ES-I3 (cell line): Measurements from ENCODE around the gene KCNJ5.

Source experiments
- H3K36me3 ChIP-seq: 2 replicates; pipeline ENCODE4 v1.6.1; 2013; ENCODE audit warnings: mild to moderate bottlenecking, low read length, control low read depth, moderate library complexity; ENCODE audit not compliant: insufficient read depth
- H3K4me1 ChIP-seq: 2 replicates; pipeline ENCODE4 v1.6.1; 2013; ENCODE audit warnings: mild to moderate bottlenecking, control low read depth, low read length; ENCODE audit not compliant: insufficient read depth
- H3K9ac ChIP-seq: 2 replicates; pipeline ENCODE4 v1.6.1; 2013; ENCODE audit warnings: low read depth, mild to moderate bottlenecking, low read length, moderate library complexity
- H3K9me3 ChIP-seq: 2 replicates; pipeline ENCODE4 v1.6.1; 2013; ENCODE audit warnings: mild to moderate bottlenecking, low read length, moderate library complexity; ENCODE audit not compliant: control insufficient read depth, insufficient read depth

Gene KCNJ5

GRCh38 chr11:128862406-128862805, 28.8 kb upstream of the KCNJ5 start:
- Histone ChIP-seq H3K9ac (no peak overlapping the region), H3K9me3 (no peaks in the 10 kb centered on the region), H3K36me3 (no peaks in the 10 kb centered on the region), H3K4me1 (peaks cover 13% of the 10 kb centered on the region)

GRCh38 chr11:128862908-128863660, 28.1 kb upstream of the KCNJ5 start:
- no peak overlapping the region for H3K9ac ChIP-seq
- H3K4me1 ChIP-seq = peaks cover 13% of the 10 kb centered on the region
- no peaks in the 10 kb centered on the region for H3K9me3 ChIP-seq
- H3K36me3 ChIP-seq = no peaks in the 10 kb centered on the region

- no peaks in the 10 kb centered on the region for H3K9me3 ChIP-seq
- H3K36me3 ChIP-seq = no peaks in the 10 kb centered on the region
- H3K4me1 ChIP-seq = peaks cover 14% of the 10 kb centered on the region
- H3K9ac ChIP-seq = no peak overlapping the region
These were observed 25.7 kb upstream of the KCNJ5 start for GRCh38 chr11:128865490-128865889.

GRCh38 chr11:128867277-128867676, 23.9 kb upstream of the KCNJ5 start, which contains the start of gene KCNJ1:
Gene KCNJ1, minus strand, starts transcription at chr11:128867296. Its CDS starts 27,053 bp downstream, at chr11:128840243.
- peaks cover 28% of the 10 kb centered on the region for H3K4me1 ChIP-seq
- no peaks in the 10 kb centered on the region for H3K36me3 ChIP-seq
- H3K9ac ChIP-seq = no peak within 1 kb of the TSS
- no peaks in the 10 kb centered on the region for H3K9me3 ChIP-seq

GRCh38 chr11:128868841-128869671, 22.1 kb upstream of the KCNJ5 start:
- Histone ChIP-seq H3K9me3 (no peaks in the 10 kb centered on the region), H3K4me1 (peaks cover 20% of the 10 kb centered on the region), H3K36me3 (no peaks in the 10 kb centered on the region), H3K9ac (no peak overlapping the region)

- H3K9ac ChIP-seq = no peak overlapping the region
These were observed 20.0 kb upstream of the KCNJ5 start for GRCh38 chr11:128871168-128871610.

GRCh38 chr11:128872094-128872493, 19.1 kb upstream of the KCNJ5 start:
- no peak overlapping the region for H3K9ac ChIP-seq
- no peaks in the 10 kb centered on the region for H3K36me3 ChIP-seq
- peaks cover 20% of the 10 kb centered on the region for H3K4me1 ChIP-seq
- no peaks in the 10 kb centered on the region for H3K9me3 ChIP-seq

More at GRCh38 chr11:128871168-128871610, 20.0 kb upstream of the KCNJ5 start:
- Histone ChIP-seq H3K36me3 (no peaks in the 10 kb centered on the region), H3K4me1 (peaks cover 20% of the 10 kb centered on the region), H3K9me3 (no peaks in the 10 kb centered on the region)

- H3K36me3 ChIP-seq = no peaks in the 10 kb centered on the region
- H3K4me1 ChIP-seq = peaks cover 20% of the 10 kb centered on the region
- H3K9ac ChIP-seq = no peak overlapping the region
- no peaks in the 10 kb centered on the region for H3K9me3 ChIP-seq
These were observed 18.6 kb upstream of the KCNJ5 start for GRCh38 chr11:128872594-128872993.

- Histone ChIP-seq H3K36me3 (no peaks in the 10 kb centered on the region), H3K9me3 (no peaks in the 10 kb centered on the region), H3K4me1 (peaks cover 20% of the 10 kb centered on the region), H3K9ac (no peak overlapping the region)
These were observed 16.7 kb upstream of the KCNJ5 start for GRCh38 chr11:128874427-128874826.

- peaks cover 16% of the 10 kb centered on the region for H3K4me1 ChIP-seq
- no peak overlapping the region for H3K9ac ChIP-seq
- H3K9me3 ChIP-seq = no peaks in the 10 kb centered on the region
- no peaks in the 10 kb centered on the region for H3K36me3 ChIP-seq
These were observed 15.0 kb upstream of the KCNJ5 start for GRCh38 chr11:128876133-128876650.

- no peaks in the 10 kb centered on the region for H3K9me3 ChIP-seq
These were observed 13.4 kb upstream of the KCNJ5 start for GRCh38 chr11:128877726-128878125.

GRCh38 chr11:128878455-128878854, 12.7 kb upstream of the KCNJ5 start:
- Histone ChIP-seq H3K9me3 (no peaks in the 10 kb centered on the region), H3K4me1 (no peaks in the 10 kb centered on the region), H3K9ac (no peak overlapping the region), H3K36me3 (no peaks in the 10 kb centered on the region)

More at GRCh38 chr11:128877726-128878125, 13.4 kb upstream of the KCNJ5 start:
- peaks cover under 1% of the 10 kb centered on the region for H3K4me1 ChIP-seq
- H3K36me3 ChIP-seq = no peaks in the 10 kb centered on the region
- H3K9ac ChIP-seq = no peak overlapping the region

- H3K36me3 ChIP-seq = no peaks in the 10 kb centered on the region
- H3K9ac ChIP-seq = no peak overlapping the region
- H3K9me3 ChIP-seq = no peaks in the 10 kb centered on the region
- no peaks in the 10 kb centered on the region for H3K4me1 ChIP-seq
These were observed 11.3 kb upstream of the KCNJ5 start for GRCh38 chr11:128879817-128880216.

- H3K36me3 ChIP-seq = no peaks in the 10 kb centered on the region
- no peak overlapping the region for H3K9ac ChIP-seq
- H3K9me3 ChIP-seq = no peaks in the 10 kb centered on the region
- H3K4me1 ChIP-seq = no peaks in the 10 kb centered on the region
These were observed 9.9 kb upstream of the KCNJ5 start for GRCh38 chr11:128881221-128881620.
